Sigmoid colon (tissue), 4 donors: ENCODE results near the gene CYP24A1.

ENCODE experiments used
- POLR2A ChIP-seq, 2 donors: fragments of 450-650 bp; IDR thresholded peaks; one replicate each; pipeline ENCODE4 v1.6.1; 2016; ENCODE audit warnings: antibody characterized with exemption in 2 of 2, mild to moderate bottlenecking in 2 of 2, moderate library complexity in 2 of 2
- POLR2AphosphoS5 ChIP-seq, 4 donors: sonication (generic); formaldehyde crosslinking; IDR thresholded peaks; one replicate each; pipeline ENCODE4 v1.6.1; 2017; ENCODE audit warnings: antibody characterized with exemption in 4 of 4
- TF ChIP-seq, protein P1 (sequence below), 4 experiments: fragments of 450-650 bp in 3 of 4; fragments of 200-600 bp in 1 of 4; IDR thresholded peaks; one replicate each; pipeline ENCODE4 v1.5.1; 2016 to 2019; ENCODE audit warnings: antibody characterized with exemption in 4 of 4, mild to moderate bottlenecking in 3 of 4, moderate library complexity in 2 of 4

DNA sequence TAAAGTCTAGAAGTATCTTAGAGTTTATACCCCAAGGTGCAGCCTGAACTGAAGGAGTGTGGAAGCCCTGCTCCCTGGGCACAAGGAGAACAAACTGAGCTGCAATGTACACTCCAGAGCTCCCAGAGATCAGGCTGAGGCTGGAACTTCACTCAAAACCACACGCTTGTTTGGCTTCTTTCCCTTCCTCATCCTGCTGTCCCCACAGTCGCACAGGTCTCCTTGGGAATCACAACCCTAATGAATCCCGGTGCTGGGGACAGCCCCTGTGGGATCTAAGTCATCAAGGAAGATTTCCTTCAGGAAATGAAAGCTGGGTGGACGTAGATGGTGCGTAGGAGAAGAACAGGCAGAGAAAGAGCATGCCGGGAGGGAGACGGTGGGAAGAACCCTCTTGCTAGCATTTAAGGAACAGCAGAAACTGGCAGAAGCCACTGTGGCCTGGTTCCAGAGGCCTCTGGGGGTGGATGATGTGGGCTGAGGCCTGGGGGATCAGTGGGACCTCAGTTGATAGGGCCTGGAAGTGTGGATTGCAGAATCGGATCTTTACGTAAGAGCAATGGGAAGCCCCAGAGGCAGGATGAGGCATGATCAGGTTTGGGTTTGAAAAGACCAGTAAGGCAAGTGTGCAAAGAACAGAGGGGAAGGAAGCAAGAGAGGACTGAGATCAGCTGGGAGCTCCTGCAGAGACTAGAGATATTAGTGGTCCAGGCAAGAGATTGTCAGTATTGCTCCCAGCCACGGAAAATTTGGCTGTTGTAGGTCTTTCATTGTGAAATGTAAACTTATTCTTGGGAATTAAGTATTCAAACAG, 21.4 kb downstream of the CYP24A1 start:
- TF ChIP-seq, protein P1, sequence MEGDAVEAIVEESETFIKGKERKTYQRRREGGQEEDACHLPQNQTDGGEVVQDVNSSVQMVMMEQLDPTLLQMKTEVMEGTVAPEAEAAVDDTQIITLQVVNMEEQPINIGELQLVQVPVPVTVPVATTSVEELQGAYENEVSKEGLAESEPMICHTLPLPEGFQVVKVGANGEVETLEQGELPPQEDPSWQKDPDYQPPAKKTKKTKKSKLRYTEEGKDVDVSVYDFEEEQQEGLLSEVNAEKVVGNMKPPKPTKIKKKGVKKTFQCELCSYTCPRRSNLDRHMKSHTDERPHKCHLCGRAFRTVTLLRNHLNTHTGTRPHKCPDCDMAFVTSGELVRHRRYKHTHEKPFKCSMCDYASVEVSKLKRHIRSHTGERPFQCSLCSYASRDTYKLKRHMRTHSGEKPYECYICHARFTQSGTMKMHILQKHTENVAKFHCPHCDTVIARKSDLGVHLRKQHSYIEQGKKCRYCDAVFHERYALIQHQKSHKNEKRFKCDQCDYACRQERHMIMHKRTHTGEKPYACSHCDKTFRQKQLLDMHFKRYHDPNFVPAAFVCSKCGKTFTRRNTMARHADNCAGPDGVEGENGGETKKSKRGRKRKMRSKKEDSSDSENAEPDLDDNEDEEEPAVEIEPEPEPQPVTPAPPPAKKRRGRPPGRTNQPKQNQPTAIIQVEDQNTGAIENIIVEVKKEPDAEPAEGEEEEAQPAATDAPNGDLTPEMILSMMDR (IDR thresholded peaks at IDR 0.05): no peak
- no peak for TF ChIP-seq POLR2A (IDR thresholded peaks at IDR 0.05)
- TF ChIP-seq POLR2AphosphoS5 (IDR thresholded peaks at IDR 0.05): no peak
